ENCODE data around the gene NIPBL. TPM values are rescaled to one million over a fixed set of nuclear protein-coding genes. Genes with fewer than 3 reads are reported as not detected.

Gene NIPBL
- total and polyA plus RNA-seq, 2 of the 8 experiments (the other 6 are each of a cell fraction or from before 2014, with no cell fraction given), result 21.1 to 53.5 TPM

- Histone ChIP-seq H2BK12ac (ENCODE audit: low read depth, low read length) (no peak overlapping the region), H3K23ac (ENCODE audit: insufficient read length) (no peak overlapping the region), H4K20me1 (replicated peaks in 1 of 2; ENCODE audit: control insufficient read depth in 1 of 2, insufficient read depth in 2 of 2, low read length in 2 of 2) (peaks cover 4 to 5% of the 10 kb centered on the region in 2 experiments), H2BK15ac (ENCODE audit: low read length) (no peak overlapping the region), H3K4me3 (ENCODE audit: extremely low read depth in 1 of 4, insufficient read depth in 2 of 4, low read depth in 3 of 4, low read length in 4 of 4) (no peak overlapping the region), H2BK5ac (ENCODE audit: low read depth, low read length) (no peak overlapping the region), H4K8ac (ENCODE audit: extremely low read depth, insufficient read depth, low read length) (no peak overlapping the region), H3K27me3 (replicated peaks in 1 of 4; ENCODE audit: control insufficient read depth in 3 of 4, extremely low read depth in 1 of 4, insufficient read depth in 3 of 4, low read length in 3 of 4) (no peaks in the 10 kb centered on the region), H2AFZ (ENCODE audit: low read length) (no peak overlapping the region), H3K4me2 (ENCODE audit: insufficient read depth in 1 of 2, low read depth in 2 of 2, low read length in 2 of 2) (no peak overlapping the region), H3K4me1 (replicated peaks in 1 of 4; ENCODE audit: control insufficient read depth in 3 of 4, insufficient read depth in 4 of 4, low read length in 3 of 4) (no peaks in the 10 kb centered on the region; a peak in 1 of 7 replicates), H2AK5ac (ENCODE audit: low read depth, low read length) (no peak overlapping the region), H4K5ac (ENCODE audit: insufficient read length, low read depth, low read length) (no peak overlapping the region), H3K9ac (replicated peaks in 1 of 4; ENCODE audit: extremely low read depth in 1 of 4, low read depth in 3 of 4, low read length in 3 of 4) (no peak overlapping the region), H2BK20ac (ENCODE audit: low read length) (no peak overlapping the region), H3K4ac (replicated peaks; ENCODE audit: insufficient read length, low read depth, low read length) (no peak overlapping the region), H3K23me2 (ENCODE audit: low read depth, low read length) (no peaks in the 10 kb centered on the region), H3K56ac (replicated peaks; ENCODE audit: insufficient read length, low read depth, low read length) (no peak overlapping the region), H3K79me1 (ENCODE audit: low read depth, low read length) (peaks cover 8% of the 10 kb centered on the region), H4K91ac (replicated peaks; ENCODE audit: insufficient read length, low read length) (no peak overlapping the region), H3K14ac (ENCODE audit: insufficient read length) (no peak overlapping the region), H3K27ac (ENCODE audit: low read depth, low read length) (no peak overlapping the region), H3K18ac (ENCODE audit: extremely low read depth, low read length) (no peak overlapping the region), H3K9me3 (ENCODE audit: insufficient read depth in 2 of 2, low read depth in 1 of 2, low read length in 1 of 2) (0 out of 4 replicates have a peak, but pooled peaks cover 0 to 2% of the 10 kb centered on the region in 2 experiments), H3K36me3 (ENCODE audit: control insufficient read depth in 2 of 4, insufficient read depth in 4 of 4, low read length in 3 of 4) (no peaks in the 10 kb centered on the region; a peak in 2 of 8 replicates), H2BK120ac (replicated peaks; ENCODE audit: low read depth, low read length) (no peak overlapping the region), H3K79me2 (ENCODE audit: control insufficient read depth in 1 of 2, insufficient read depth in 2 of 2, low read length in 2 of 2) (peaks cover 14 to 95% of the 10 kb centered on the region in 2 experiments)
- TF ChIP-seq, protein P1, sequence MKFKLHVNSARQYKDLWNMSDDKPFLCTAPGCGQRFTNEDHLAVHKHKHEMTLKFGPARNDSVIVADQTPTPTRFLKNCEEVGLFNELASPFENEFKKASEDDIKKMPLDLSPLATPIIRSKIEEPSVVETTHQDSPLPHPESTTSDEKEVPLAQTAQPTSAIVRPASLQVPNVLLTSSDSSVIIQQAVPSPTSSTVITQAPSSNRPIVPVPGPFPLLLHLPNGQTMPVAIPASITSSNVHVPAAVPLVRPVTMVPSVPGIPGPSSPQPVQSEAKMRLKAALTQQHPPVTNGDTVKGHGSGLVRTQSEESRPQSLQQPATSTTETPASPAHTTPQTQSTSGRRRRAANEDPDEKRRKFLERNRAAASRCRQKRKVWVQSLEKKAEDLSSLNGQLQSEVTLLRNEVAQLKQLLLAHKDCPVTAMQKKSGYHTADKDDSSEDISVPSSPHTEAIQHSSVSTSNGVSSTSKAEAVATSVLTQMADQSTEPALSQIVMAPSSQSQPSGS (IDR thresholded peaks at IDR 0.05; ENCODE audit: low read length), result no peak
- TF ChIP-seq TBP (IDR thresholded peaks at IDR 0.05; ENCODE audit: low read depth, low read length) (no peak), CHD1 (IDR thresholded peaks at IDR 0.05; ENCODE audit: low read depth, low read length) (no peak), TEAD4 (IDR thresholded peaks at IDR 0.05; ENCODE audit: low read depth, low read length) (no peak), SIN3A (conservative IDR thresholded peaks at IDR 0.05 in 1 of 2, IDR thresholded peaks at IDR 0.05 in 1 of 2; ENCODE audit: low read depth in 1 of 2, low read length in 2 of 2) (no peak), SIX5 (IDR thresholded peaks at IDR 0.05; ENCODE audit: low read depth, low read length) (no peak), BRCA1 (IDR thresholded peaks at IDR 0.05; ENCODE audit: low read depth, low read length) (no peak), SUZ12 (IDR thresholded peaks at IDR 0.05; ENCODE audit: low read length) (no peak), RXRA (IDR thresholded peaks at IDR 0.05; ENCODE audit: insufficient read depth, low read depth, low read length) (no peak), CBX5 (IDR thresholded peaks at IDR 0.05; ENCODE audit: low read depth, low read length) (no peak), TAF1 (IDR thresholded peaks at IDR 0.05; ENCODE audit: low read depth, low read length) (no peak), BACH1 (IDR thresholded peaks at IDR 0.05; ENCODE audit: low read length) (no peak)
- 87% methylated on average over 1 of the region's 1 CpG; no CpG with 5 or more reads in 1 of the 2 experiments for WGBS, 2 experiments (ENCODE audit: extremely low coverage in 1 of 2, insufficient coverage in 1 of 2, insufficient read length in 1 of 2, insufficient replicate concordance in 2 of 2, low coverage in 1 of 2, low lambda C conversion rate in 2 of 2, missing lambda C conversion rate in 1 of 2)
- ChIA-PET CTCF (ENCODE audit: partially characterized antibody) (no interaction called here), POLR2A (ENCODE audit: partially characterized antibody) (interaction anchor here (1.0 kb wide), 1 partner anchor 14 kb away, joined by 3 read pairs; no protein-coding TSS in a partner anchor)
- DNase-seq (ENCODE audit: low read depth in 1 of 2, low spot score in 2 of 2) (no peak), FAIRE-seq (no peak)
Measured at GRCh38 chr5:36889264-36889663, 12.7 kb downstream of the NIPBL start.

Measured in H1 (cell line).